ENCODE data around the gene PLA2G4D. TPM values are rescaled to one million over a fixed set of nuclear protein-coding genes. Genes with fewer than 3 reads are reported as not detected.

Gene PLA2G4D
- total and polyA plus RNA-seq, 2 donors (not counting 1 experiment from before 2014, with no cell fraction given): not detected

- no peak for DNase-seq (ENCODE audit: low read depth in 2 of 2)
- H3K36me3 ChIP-seq (ENCODE audit: control insufficient read depth, insufficient read depth, low read length): no peaks in the 10 kb centered on the region
- H3K9me3 ChIP-seq (ENCODE audit: control insufficient read depth, insufficient read depth, low read depth, low read length): no peaks in the 10 kb centered on the region
- no peak overlapping the region for H2AFZ ChIP-seq (ENCODE audit: low read length)
- H3K27ac ChIP-seq (ENCODE audit: insufficient read depth, low read length): no peak overlapping the region
- H4K20me1 ChIP-seq (ENCODE audit: control insufficient read depth, extremely low read depth, insufficient read depth, low read length): no peaks in the 10 kb centered on the region
- no peak overlapping the region for H3K4me3 ChIP-seq (replicated peaks in 1 of 4; ENCODE audit: control extremely low read depth in 1 of 4, insufficient read depth in 1 of 4, low read depth in 3 of 4, low read length in 4 of 4)
- H3K4me1 ChIP-seq (ENCODE audit: control insufficient read depth, extremely low read depth, insufficient read depth, low read length): no peaks in the 10 kb centered on the region
- TF ChIP-seq EZH2 (IDR thresholded peaks at IDR 0.05; ENCODE audit: low read length, missing control alignments) (no peak), CTCF (conservative IDR thresholded peaks at IDR 0.05 in 1 of 2, IDR thresholded peaks at IDR 0.05 in 1 of 2; ENCODE audit: low read depth in 1 of 2, low read length in 2 of 2) (no peak)
- H3K9ac ChIP-seq (ENCODE audit: insufficient read depth, low read length): no peak overlapping the region
- no peak overlapping the region for H3K4me2 ChIP-seq (ENCODE audit: extremely low read depth, insufficient read depth, low read length)
- peaks cover 8% of the 10 kb centered on the region for H3K27me3 ChIP-seq (ENCODE audit: control insufficient read depth, insufficient read depth, low read length)
- H3K79me2 ChIP-seq (ENCODE audit: control insufficient read depth, insufficient read depth, low read length): no peaks in the 10 kb centered on the region
Observed at GRCh38 chr15:42106288-42106687, 11.9 kb upstream of the PLA2G4D start.

- Histone ChIP-seq H4K20me1 (ENCODE audit: control insufficient read depth, extremely low read depth, insufficient read depth, low read length) (no peaks in the 10 kb centered on the region), H3K4me3 (replicated peaks in 1 of 4; ENCODE audit: control extremely low read depth in 1 of 4, insufficient read depth in 1 of 4, low read depth in 3 of 4, low read length in 4 of 4) (no peak overlapping the region), H3K4me2 (ENCODE audit: extremely low read depth, insufficient read depth, low read length) (no peak overlapping the region), H3K36me3 (ENCODE audit: control insufficient read depth, insufficient read depth, low read length) (no peaks in the 10 kb centered on the region), H3K9me3 (ENCODE audit: control insufficient read depth, insufficient read depth, low read depth, low read length) (no peaks in the 10 kb centered on the region), H3K79me2 (ENCODE audit: control insufficient read depth, insufficient read depth, low read length) (no peaks in the 10 kb centered on the region), H2AFZ (ENCODE audit: low read length) (no peak overlapping the region), H3K9ac (ENCODE audit: insufficient read depth, low read length) (no peak overlapping the region), H3K4me1 (ENCODE audit: control insufficient read depth, extremely low read depth, insufficient read depth, low read length) (no peaks in the 10 kb centered on the region), H3K27me3 (ENCODE audit: control insufficient read depth, insufficient read depth, low read length) (peaks cover 8% of the 10 kb centered on the region), H3K27ac (ENCODE audit: insufficient read depth, low read length) (no peak overlapping the region)
- peak in 1 of 2 donors; percentile 30 for DNase-seq (ENCODE audit: low read depth in 2 of 2)
- TF ChIP-seq CTCF (conservative IDR thresholded peaks at IDR 0.05 in 1 of 2, IDR thresholded peaks at IDR 0.05 in 1 of 2; ENCODE audit: low read depth in 1 of 2, low read length in 2 of 2) (no peak), EZH2 (IDR thresholded peaks at IDR 0.05; ENCODE audit: low read length, missing control alignments) (no peak)
Observed at GRCh38 chr15:42104095-42104891, 9.9 kb upstream of the PLA2G4D start.

- no peaks in the 10 kb centered on the region for H3K79me2 ChIP-seq (ENCODE audit: control insufficient read depth, insufficient read depth, low read length)
- no peak overlapping the region for H3K9ac ChIP-seq (ENCODE audit: insufficient read depth, low read length)
- no peak overlapping the region for H2AFZ ChIP-seq (ENCODE audit: low read length)
- H3K9me3 ChIP-seq (ENCODE audit: control insufficient read depth, insufficient read depth, low read depth, low read length): no peaks in the 10 kb centered on the region
- H3K4me1 ChIP-seq (ENCODE audit: control insufficient read depth, extremely low read depth, insufficient read depth, low read length): no peaks in the 10 kb centered on the region
- H4K20me1 ChIP-seq (ENCODE audit: control insufficient read depth, extremely low read depth, insufficient read depth, low read length): no peaks in the 10 kb centered on the region
- H3K36me3 ChIP-seq (ENCODE audit: control insufficient read depth, insufficient read depth, low read length): no peaks in the 10 kb centered on the region
- TF ChIP-seq EZH2 (IDR thresholded peaks at IDR 0.05; ENCODE audit: low read length, missing control alignments) (no peak), CTCF (conservative IDR thresholded peaks at IDR 0.05 in 1 of 2, IDR thresholded peaks at IDR 0.05 in 1 of 2; ENCODE audit: low read depth in 1 of 2, low read length in 2 of 2) (no peak)
- H3K27ac ChIP-seq (ENCODE audit: insufficient read depth, low read length): no peak overlapping the region
- no peak overlapping the region for H3K4me2 ChIP-seq (ENCODE audit: extremely low read depth, insufficient read depth, low read length)
- peak; percentile 48 to 53 for DNase-seq (ENCODE audit: low read depth in 2 of 2)
- peaks cover 2% of the 10 kb centered on the region for H3K27me3 ChIP-seq (ENCODE audit: control insufficient read depth, insufficient read depth, low read length)
- H3K4me3 ChIP-seq (replicated peaks in 1 of 4; ENCODE audit: control extremely low read depth in 1 of 4, insufficient read depth in 1 of 4, low read depth in 3 of 4, low read length in 4 of 4): no peak overlapping the region
Observed at GRCh38 chr15:42102646-42103235, 8.4 kb upstream of the PLA2G4D start.
